Trophoblast cell (in vitro differentiated cells and primary cell): ENCODE measurements around the gene AHNAK.

Experiments
- DNase-seq, 2 donors: peaks; one replicate each; pipeline ENCODE4 v3.0.0-alpha.2; 2016
- H2AFZ ChIP-seq: 2 replicates; pipeline ENCODE4 v1.6.1; 2013; ENCODE audit warnings: low read length, moderate library complexity, mild to moderate bottlenecking; ENCODE audit not compliant: insufficient read depth, poor library complexity
- H2AK5ac ChIP-seq: 2 replicates; pipeline ENCODE4 v1.6.1; 2013; ENCODE audit warnings: mild to moderate bottlenecking, low read length
- H2BK120ac ChIP-seq: 2 replicates; pipeline ENCODE4 v1.6.1; 2013; ENCODE audit warnings: low read length, mild to moderate bottlenecking, moderate library complexity; ENCODE audit not compliant: insufficient read depth, poor library complexity
- H2BK12ac ChIP-seq: 2 replicates; pipeline ENCODE4 v1.6.1; 2013; ENCODE audit warnings: mild to moderate bottlenecking, low read length, moderate library complexity
- H2BK5ac ChIP-seq: 2 replicates; pipeline ENCODE4 v1.6.1; 2013; ENCODE audit warnings: low read length, low read depth, moderate library complexity, mild to moderate bottlenecking; ENCODE audit not compliant: poor library complexity
- H3K14ac ChIP-seq: 2 replicates; pipeline ENCODE4 v1.6.1; 2013; ENCODE audit warnings: mild to moderate bottlenecking, low read length
- H3K18ac ChIP-seq: 2 replicates; pipeline ENCODE4 v1.6.1; 2013; ENCODE audit warnings: mild to moderate bottlenecking, low read length
- H3K23ac ChIP-seq: 2 replicates; pipeline ENCODE4 v1.6.1; 2013; ENCODE audit warnings: low read length
- H3K27ac ChIP-seq: 2 replicates; pipeline ENCODE4 v1.5.1; 2013; ENCODE audit warnings: low read depth, mild to moderate bottlenecking, inconsistent platforms, low read length, moderate library complexity
- H3K27me3 ChIP-seq: 2 replicates; pipeline ENCODE4 v1.6.1; 2013; ENCODE audit warnings: inconsistent platforms, mild to moderate bottlenecking, low read length, moderate library complexity; ENCODE audit not compliant: insufficient read depth
- H3K36me3 ChIP-seq, 2 experiments: 1 replicate in 1 of 2; 2 replicates in 1 of 2; pipeline ENCODE4 v1.6.1; 2013; ENCODE audit warnings: low read length in 2 of 2, mild to moderate bottlenecking in 2 of 2, moderate library complexity in 1 of 2; ENCODE audit not compliant: insufficient read depth in 2 of 2, control insufficient read depth in 1 of 2
- H3K4ac ChIP-seq: 2 replicates; pipeline ENCODE4 v1.6.1; 2013; ENCODE audit warnings: low read depth, mild to moderate bottlenecking, low read length, moderate library complexity
- H3K4me1 ChIP-seq, 2 experiments: 1 replicate in 1 of 2; 2 replicates in 1 of 2; pipeline ENCODE4 v1.6.1; 2013; ENCODE audit warnings: low read length in 2 of 2, mild to moderate bottlenecking in 2 of 2, moderate library complexity in 1 of 2; ENCODE audit not compliant: insufficient read depth in 2 of 2, control insufficient read depth in 1 of 2
- H3K4me2 ChIP-seq: 2 replicates; pipeline ENCODE4 v1.6.1; 2013; ENCODE audit warnings: inconsistent platforms, mild to moderate bottlenecking, low read length, moderate library complexity
- H3K4me3 ChIP-seq: 2 replicates; pipeline ENCODE4 v1.5.1; 2013; ENCODE audit warnings: mild to moderate bottlenecking, low read depth, low read length, inconsistent platforms
- H3K79me1 ChIP-seq: one replicate; pipeline ENCODE4 v1.6.1; 2013; ENCODE audit warnings: low read length
- H3K79me2 ChIP-seq: 2 replicates; pipeline ENCODE4 v1.6.1; 2013; ENCODE audit warnings: low read length, mild to moderate bottlenecking; ENCODE audit not compliant: control insufficient read depth, insufficient read depth, poor library complexity
- H3K9ac ChIP-seq: 2 replicates; pipeline ENCODE4 v1.6.1; 2013; ENCODE audit warnings: mild to moderate bottlenecking, low read length
- H3K9me3 ChIP-seq: 2 replicates; pipeline ENCODE4 v1.6.1; 2013; ENCODE audit warnings: low read depth, mild to moderate bottlenecking, control low read depth, inconsistent platforms, low read length; ENCODE audit not compliant: insufficient read depth
- H4K12ac ChIP-seq: 2 replicates; pipeline ENCODE4 v1.6.1; 2013; ENCODE audit warnings: low read depth, mild to moderate bottlenecking, low read length, moderate library complexity
- H4K8ac ChIP-seq: 2 replicates; pipeline ENCODE4 v1.6.1; 2013; ENCODE audit warnings: low read depth, mild to moderate bottlenecking, low read length, moderate library complexity
- H4K91ac ChIP-seq: one replicate; pipeline ENCODE4 v1.6.1; 2013; ENCODE audit warnings: low read depth, mild to moderate bottlenecking, low read length, moderate library complexity
- WGBS: extraction: QIAGEN DNeasy Blood & Tissue Kit; methylation state at CpG from one replicate; pipeline ENCODE4 v1.1.7; 2013; ENCODE audit warnings: missing lambda C conversion rate; ENCODE audit not compliant: insufficient read length, insufficient coverage; ENCODE audit errors: extremely low coverage; 5-methylcytosine and 5-hydroxymethylcytosine counted together

Gene AHNAK

GRCh38 chr11:62398011-62398994 lies 148.3 kb downstream of the AHNAK start:
- no peak overlapping the region for H3K9ac ChIP-seq
- H3K18ac ChIP-seq = peak overlapping the region; percentile 43
- H3K9me3 ChIP-seq = no peaks in the 10 kb centered on the region
- DNase-seq = peak; percentile 57 to 72
- H3K4ac ChIP-seq = peak overlapping the region; percentile 70
- H3K27me3 ChIP-seq = no peaks in the 10 kb centered on the region
- peak overlapping the region; percentile 80 for H3K27ac ChIP-seq
- peak overlapping the region; percentile 5 for H4K12ac ChIP-seq
- peaks cover 37% of the 10 kb centered on the region for H3K79me1 ChIP-seq
- H3K4me3 ChIP-seq = no peak overlapping the region
- peaks cover 37 to 47% of the 10 kb centered on the region in 2 experiments for H3K4me1 ChIP-seq
- H2BK12ac ChIP-seq = peak overlapping the region; percentile 96
- WGBS = no CpG with 5 or more reads among the region's 22 CpGs
- H2AK5ac ChIP-seq = peak overlapping the region; percentile 94
- peak overlapping the region; percentile 91 for H2BK120ac ChIP-seq
- peak overlapping the region; percentile 11 for H3K4me2 ChIP-seq
- peaks cover 6% of the 10 kb centered on the region for H3K79me2 ChIP-seq
- no peaks in the 10 kb centered on the region for H3K36me3 ChIP-seq
- H3K23ac ChIP-seq = no peak overlapping the region
- peak overlapping the region; percentile 18 for H3K14ac ChIP-seq
- peak overlapping the region; percentile 87 for H2BK5ac ChIP-seq
- H4K8ac ChIP-seq = peak overlapping the region; percentile 55
- peak overlapping the region; percentile 3 for H2AFZ ChIP-seq
- H4K91ac ChIP-seq = peak overlapping the region; percentile 98

DNA sequence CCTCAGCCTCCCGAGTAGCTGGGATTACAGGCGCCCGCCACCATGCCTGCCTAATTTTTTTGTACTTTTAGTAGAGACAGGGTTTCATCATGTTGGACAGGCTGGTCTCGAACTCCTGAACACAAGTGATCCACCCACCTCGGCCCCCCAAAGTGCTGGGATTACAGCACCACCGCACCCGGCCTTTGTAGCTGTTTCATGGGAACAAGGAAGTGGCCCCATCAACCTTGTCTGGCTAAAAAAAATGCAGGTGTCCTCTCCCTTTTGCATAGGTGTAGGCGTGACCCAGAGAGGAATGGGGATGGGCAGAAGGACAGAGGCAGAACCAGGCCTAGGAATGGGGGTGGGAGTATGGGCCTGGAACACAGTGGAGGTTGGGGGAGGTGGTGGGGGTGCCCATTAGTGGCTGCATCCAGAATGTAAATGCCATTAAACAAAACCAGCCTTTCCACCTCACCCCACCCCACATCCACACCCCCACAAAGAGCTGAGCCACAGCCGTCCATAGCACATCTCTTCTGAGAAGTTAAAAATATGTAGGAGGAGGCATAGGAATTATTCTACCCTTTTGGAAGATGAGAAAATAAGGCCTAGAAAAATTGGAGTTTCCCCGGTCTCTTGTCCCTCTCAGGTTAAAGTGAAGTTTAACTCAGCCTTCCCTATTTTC lies 150.6 kb downstream of the AHNAK start:
- H4K8ac ChIP-seq = no peak overlapping the region
- H3K9me3 ChIP-seq = no peaks in the 10 kb centered on the region
- H3K4ac ChIP-seq = no peak overlapping the region
- H3K4me3 ChIP-seq = no peak overlapping the region
- WGBS = no CpG with 5 or more reads among the region's 10 CpGs
- DNase-seq = no peak
- peaks cover 6% of the 10 kb centered on the region for H3K79me2 ChIP-seq
- H3K4me1 ChIP-seq = peaks cover 29 to 39% of the 10 kb centered on the region in 2 experiments
- no peak overlapping the region for H4K12ac ChIP-seq
- H2AFZ ChIP-seq = no peak overlapping the region
- H3K27me3 ChIP-seq = no peaks in the 10 kb centered on the region
- no peak overlapping the region for H2BK120ac ChIP-seq
- H2BK12ac ChIP-seq = peak overlapping the region; percentile 6
- H3K36me3 ChIP-seq = no peaks in the 10 kb centered on the region
- H2AK5ac ChIP-seq = no peak overlapping the region
- H3K27ac ChIP-seq = peak overlapping the region; percentile 48
- no peak overlapping the region for H3K23ac ChIP-seq
- H3K14ac ChIP-seq = no peak overlapping the region
- H3K4me2 ChIP-seq = no peak overlapping the region
- H3K79me1 ChIP-seq = peaks cover 26% of the 10 kb centered on the region
- no peak overlapping the region for H2BK5ac ChIP-seq
- H4K91ac ChIP-seq = peak overlapping the region; percentile 30
- no peak overlapping the region for H3K18ac ChIP-seq
- no peak overlapping the region for H3K9ac ChIP-seq

DNA sequence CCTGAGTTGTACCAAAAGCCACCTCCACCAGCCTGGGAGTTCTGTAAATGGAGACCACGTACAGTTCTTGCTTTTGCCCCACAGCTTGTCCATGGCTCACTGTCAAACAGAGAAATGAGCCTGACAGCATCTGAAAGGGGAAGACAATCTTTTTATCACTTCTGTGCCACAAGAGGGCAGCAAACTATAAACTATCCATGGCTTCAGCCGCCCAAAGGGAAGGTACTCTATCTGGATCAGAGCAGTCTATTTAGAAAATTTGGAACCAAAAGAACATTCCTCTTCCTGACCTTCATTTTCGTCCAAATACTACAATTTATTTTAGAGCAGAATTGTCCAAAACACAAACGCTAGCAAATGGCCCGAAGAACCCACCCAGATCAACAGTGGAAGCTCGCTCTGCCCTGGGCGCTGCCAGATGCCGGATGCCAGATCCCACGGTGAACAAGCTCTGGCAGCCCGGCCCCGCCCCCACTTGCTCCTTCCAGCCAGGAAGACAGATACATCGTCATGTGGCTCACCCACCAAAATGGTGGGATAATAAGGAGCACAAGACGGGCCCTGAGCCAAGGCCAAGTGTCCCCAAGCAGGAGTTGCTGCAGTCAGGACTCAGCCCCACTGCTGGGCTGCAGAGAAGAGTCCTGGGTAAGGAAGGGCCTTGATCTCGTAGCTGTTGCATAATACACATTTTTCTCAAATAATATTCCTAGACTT lies 151.6 kb downstream of the AHNAK start:
- Histone ChIP-seq H4K8ac (peak overlapping the region; percentile 50), H3K27ac (peak overlapping the region; percentile 47), H3K79me1 (peaks cover 22% of the 10 kb centered on the region), H3K4ac (no peak overlapping the region), H2BK5ac (peak overlapping the region; percentile 35), H3K79me2 (peaks cover 6% of the 10 kb centered on the region), H3K23ac (no peak overlapping the region), H3K9ac (no peak overlapping the region), H3K9me3 (no peaks in the 10 kb centered on the region), H3K4me3 (no peak overlapping the region), H4K12ac (no peak overlapping the region), H3K4me1 (peaks cover 19 to 28% of the 10 kb centered on the region in 2 experiments), H4K91ac (peak overlapping the region; percentile 83), H3K27me3 (no peaks in the 10 kb centered on the region), H3K4me2 (peak overlapping the region; percentile 53), H3K36me3 (no peaks in the 10 kb centered on the region), H2BK120ac (peak overlapping the region; percentile 82), H3K18ac (peak overlapping the region; percentile 63), H2BK12ac (peak overlapping the region; percentile 67), H2AFZ (no peak overlapping the region), H2AK5ac (no peak overlapping the region), H3K14ac (peak overlapping the region; percentile 82)
- peak; percentile 27 to 89 for DNase-seq
- no CpG with 5 or more reads among the region's 14 CpGs for WGBS

DNA sequence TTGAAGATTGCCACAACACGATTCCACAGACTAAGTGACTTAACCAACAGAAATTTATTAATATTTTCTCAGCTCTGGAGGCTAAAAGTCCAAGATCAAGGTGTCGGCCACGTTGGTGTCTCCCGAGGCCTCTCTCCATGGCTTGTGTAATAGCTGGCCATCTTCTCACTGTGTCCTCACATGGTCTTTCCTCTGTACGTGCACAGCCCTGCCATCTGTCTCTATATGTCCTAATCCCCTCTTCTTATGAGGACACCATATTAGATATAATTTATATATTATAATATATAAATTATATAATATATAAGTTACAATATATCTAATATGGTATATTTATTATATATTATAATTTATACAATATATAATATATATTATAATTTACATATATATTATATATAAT lies 152.9 kb downstream of the AHNAK start:
- Histone ChIP-seq H3K18ac (no peak overlapping the region), H3K27ac (no peak overlapping the region), H3K36me3 (no peaks in the 10 kb centered on the region), H3K27me3 (no peaks in the 10 kb centered on the region), H4K8ac (no peak overlapping the region), H3K4me1 (peaks cover 10 to 17% of the 10 kb centered on the region in 2 experiments), H2BK12ac (no peak overlapping the region), H3K14ac (no peak overlapping the region), H3K79me2 (no peaks in the 10 kb centered on the region), H2AK5ac (no peak overlapping the region), H4K91ac (no peak overlapping the region), H3K23ac (no peak overlapping the region), H2AFZ (no peak overlapping the region), H3K4ac (no peak overlapping the region), H3K9ac (no peak overlapping the region), H4K12ac (no peak overlapping the region), H3K4me3 (no peak overlapping the region), H2BK120ac (no peak overlapping the region), H3K4me2 (no peak overlapping the region), H2BK5ac (no peak overlapping the region), H3K79me1 (peaks cover 11% of the 10 kb centered on the region), H3K9me3 (no peaks in the 10 kb centered on the region)
- no CpG with 5 or more reads among the region's 5 CpGs for WGBS
- no peak for DNase-seq
